Left ventricle myocardium inferior (tissue), 1 donor: ENCODE measurements around the gene PUM1. TPM values are rescaled to one million over a fixed set of nuclear protein-coding genes. Genes with fewer than 3 reads are reported as not detected.

Source experiments
- DNase-seq: peaks from one replicate; pipeline ENCODE4 v3.0.0-alpha.2; 2020
- H3K27ac ChIP-seq: fragments of 200-600 bp; replicated peaks from 2 replicates; pipeline ENCODE4 v1.8.0; 2021
- H3K27me3 ChIP-seq: fragments of 200-600 bp; 2 replicates; pipeline ENCODE4 v1.8.0; 2021; ENCODE audit warnings: low read depth
- H3K36me3 ChIP-seq: fragments of 200-600 bp; 2 replicates; pipeline ENCODE4 v1.8.0; 2021
- H3K4me1 ChIP-seq: fragments of 200-600 bp; 2 replicates; pipeline ENCODE4 v1.8.0; 2021
- H3K4me3 ChIP-seq: fragments of 200-600 bp; 2 replicates; pipeline ENCODE4 v1.8.0; 2021; ENCODE audit warnings: mild to moderate bottlenecking, moderate library complexity
- H3K9me3 ChIP-seq: fragments of 200-600 bp; replicated peaks from 2 replicates; pipeline ENCODE4 v1.8.0; 2021
- CTCF ChIP-seq: fragments of 200-600 bp; IDR thresholded peaks from 2 replicates; pipeline ENCODE4 v1.8.0; 2021; ENCODE audit warnings: antibody characterized with exemption, mild to moderate bottlenecking, borderline replicate concordance
- intact Hi-C: fragments of 100-400 bp; cut with micrococcal nuclease; formaldehyde crosslinking; loops from one replicate; pipeline ENCODE4 v1.11.0; 2022
- total RNA-seq: library from RNA; stranded (reverse); fragmentation: NEBNext Ultra II Directional; extraction: Animal tissue kit (Norgen Biotek cat#: 25700); gene quantifications from one replicate; pipeline ENCODE4 v1.2.1, GENCODE V29; 2021
- donor health status: DM: no; HTN: yes; CAD: no; lungs with severe emphysema.

Gene PUM1
- total RNA-seq, 1 donor from 2014 or later: 80.1 TPM

- H3K4me3 ChIP-seq: no peak overlapping the region
- no peaks in the 10 kb centered on the region for H3K27me3 ChIP-seq
- no peaks in the 10 kb centered on the region for H3K9me3 ChIP-seq
- H3K4me1 ChIP-seq: peaks cover 20% of the 10 kb centered on the region
- no peaks in the 10 kb centered on the region for H3K36me3 ChIP-seq
- peak; percentile 5 for DNase-seq
- H3K27ac ChIP-seq: no peak overlapping the region
- intact Hi-C loops: no loop called here
- TF ChIP-seq CTCF: no peak
Measured at GRCh38 chr1:30912224-30912623, 153.3 kb downstream of the PUM1 start.

GRCh38 chr1:30911059-30911954 lies 154.2 kb downstream of the PUM1 start:
- H3K4me3 ChIP-seq: no peak overlapping the region
- intact Hi-C loops: loop anchor here (2.0 kb wide), 1 partner anchor 111 kb away; no protein-coding TSS in a partner anchor
- H3K4me1 ChIP-seq: peaks cover 29% of the 10 kb centered on the region
- H3K27ac ChIP-seq: no peak overlapping the region
- no peaks in the 10 kb centered on the region for H3K27me3 ChIP-seq
- no peaks in the 10 kb centered on the region for H3K36me3 ChIP-seq
- DNase-seq: peak; percentile 88
- TF ChIP-seq CTCF: peak; percentile 94
- H3K9me3 ChIP-seq: no peaks in the 10 kb centered on the region

- DNase-seq: peak; percentile 15
- Histone ChIP-seq H3K9me3 (no peaks in the 10 kb centered on the region), H3K36me3 (no peaks in the 10 kb centered on the region), H3K4me1 (peaks cover 34% of the 10 kb centered on the region), H3K4me3 (peak overlapping the region; percentile 67), H3K27me3 (no peaks in the 10 kb centered on the region), H3K27ac (peak overlapping the region; percentile 45)
- intact Hi-C loops: loop anchor here (2.0 kb wide), 1 partner anchor 109 kb away; no protein-coding TSS in a partner anchor
- no peak for TF ChIP-seq CTCF
Measured at GRCh38 chr1:30909365-30910068, 156.0 kb downstream of the PUM1 start.

GRCh38 chr1:30908696-30909364 lies 156.7 kb downstream of the PUM1 start, which contains the start of gene SDC3:
Gene SDC3, minus strand, starts transcription at chr1:30908758. Its CDS starts 172 bp downstream, at chr1:30908586.
- no peaks in the 10 kb centered on the region for H3K36me3 ChIP-seq
- peak; percentile 32 for DNase-seq
- H3K4me3 ChIP-seq: peak within 1 kb of the TSS; percentile 74
- H3K9me3 ChIP-seq: no peaks in the 10 kb centered on the region
- peaks cover 34% of the 10 kb centered on the region for H3K4me1 ChIP-seq
- H3K27me3 ChIP-seq: no peaks in the 10 kb centered on the region
- H3K27ac ChIP-seq: peak within 1 kb of the TSS; percentile 60
- intact Hi-C loops: no loop called here
- TF ChIP-seq CTCF: no peak

- Histone ChIP-seq H3K9me3 (no peaks in the 10 kb centered on the region), H3K27ac (peak overlapping the region; percentile 60), H3K4me3 (peak overlapping the region; percentile 74), H3K36me3 (no peaks in the 10 kb centered on the region), H3K27me3 (no peaks in the 10 kb centered on the region), H3K4me1 (peaks cover 38% of the 10 kb centered on the region)
- intact Hi-C loops: no loop called here
- no peak for DNase-seq
- no peak for TF ChIP-seq CTCF
Measured at GRCh38 chr1:30908316-30908695, 157.2 kb downstream of the PUM1 start.
